ENCODE measurements around the gene CTNNB1. TPM values are rescaled to one million over a fixed set of nuclear protein-coding genes. Genes with fewer than 3 reads are reported as not detected.

CTNNB1 gene
- total RNA-seq, 2 donors from 2014 or later, result 317 to 595 TPM

DNA sequence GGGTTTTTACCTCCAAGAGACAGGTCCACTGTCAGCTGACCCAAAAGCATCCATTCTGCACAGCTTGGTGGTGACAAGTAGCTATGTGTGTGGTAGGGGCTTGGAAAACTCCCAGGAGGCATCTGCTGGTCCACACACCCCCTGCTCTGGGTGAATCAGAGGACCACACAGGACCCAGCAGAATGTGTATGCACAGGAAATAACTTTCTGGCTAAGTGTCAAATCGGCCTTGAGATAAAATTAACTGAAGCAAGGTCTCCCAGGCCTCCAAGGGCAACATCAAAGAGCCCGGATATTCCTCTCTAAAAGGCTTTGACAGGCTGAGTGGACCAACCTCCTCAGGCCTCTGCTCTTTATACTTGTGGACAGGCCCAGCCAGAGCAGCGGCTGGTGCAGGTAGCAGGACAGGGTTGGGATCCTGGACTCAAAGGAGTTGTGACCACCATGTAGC lies 66.5 kb downstream of the CTNNB1 start:
- no peaks in the 10 kb centered on the region for H3K27me3 ChIP-seq (replicated peaks; ENCODE audit: insufficient read depth)
- DNase-seq (ENCODE audit: low spot score), result no peak
- H3K4me3 ChIP-seq, result no peak overlapping the region
- H3K36me3 ChIP-seq, result no peaks in the 10 kb centered on the region
- H3K4me1 ChIP-seq (ENCODE audit: control insufficient read depth in 1 of 2, low read depth in 2 of 2), result no peaks in the 10 kb centered on the region
- ATAC-seq (ENCODE audit: insufficient number of reproducible peaks, low FRiP score, low read depth), result no peak
- H3K9me3 ChIP-seq, result no peaks in the 10 kb centered on the region
- TF ChIP-seq, protein P1, sequence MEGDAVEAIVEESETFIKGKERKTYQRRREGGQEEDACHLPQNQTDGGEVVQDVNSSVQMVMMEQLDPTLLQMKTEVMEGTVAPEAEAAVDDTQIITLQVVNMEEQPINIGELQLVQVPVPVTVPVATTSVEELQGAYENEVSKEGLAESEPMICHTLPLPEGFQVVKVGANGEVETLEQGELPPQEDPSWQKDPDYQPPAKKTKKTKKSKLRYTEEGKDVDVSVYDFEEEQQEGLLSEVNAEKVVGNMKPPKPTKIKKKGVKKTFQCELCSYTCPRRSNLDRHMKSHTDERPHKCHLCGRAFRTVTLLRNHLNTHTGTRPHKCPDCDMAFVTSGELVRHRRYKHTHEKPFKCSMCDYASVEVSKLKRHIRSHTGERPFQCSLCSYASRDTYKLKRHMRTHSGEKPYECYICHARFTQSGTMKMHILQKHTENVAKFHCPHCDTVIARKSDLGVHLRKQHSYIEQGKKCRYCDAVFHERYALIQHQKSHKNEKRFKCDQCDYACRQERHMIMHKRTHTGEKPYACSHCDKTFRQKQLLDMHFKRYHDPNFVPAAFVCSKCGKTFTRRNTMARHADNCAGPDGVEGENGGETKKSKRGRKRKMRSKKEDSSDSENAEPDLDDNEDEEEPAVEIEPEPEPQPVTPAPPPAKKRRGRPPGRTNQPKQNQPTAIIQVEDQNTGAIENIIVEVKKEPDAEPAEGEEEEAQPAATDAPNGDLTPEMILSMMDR (IDR thresholded peaks at IDR 0.05), result no peak
- no peak overlapping the region for H3K27ac ChIP-seq

DNA sequence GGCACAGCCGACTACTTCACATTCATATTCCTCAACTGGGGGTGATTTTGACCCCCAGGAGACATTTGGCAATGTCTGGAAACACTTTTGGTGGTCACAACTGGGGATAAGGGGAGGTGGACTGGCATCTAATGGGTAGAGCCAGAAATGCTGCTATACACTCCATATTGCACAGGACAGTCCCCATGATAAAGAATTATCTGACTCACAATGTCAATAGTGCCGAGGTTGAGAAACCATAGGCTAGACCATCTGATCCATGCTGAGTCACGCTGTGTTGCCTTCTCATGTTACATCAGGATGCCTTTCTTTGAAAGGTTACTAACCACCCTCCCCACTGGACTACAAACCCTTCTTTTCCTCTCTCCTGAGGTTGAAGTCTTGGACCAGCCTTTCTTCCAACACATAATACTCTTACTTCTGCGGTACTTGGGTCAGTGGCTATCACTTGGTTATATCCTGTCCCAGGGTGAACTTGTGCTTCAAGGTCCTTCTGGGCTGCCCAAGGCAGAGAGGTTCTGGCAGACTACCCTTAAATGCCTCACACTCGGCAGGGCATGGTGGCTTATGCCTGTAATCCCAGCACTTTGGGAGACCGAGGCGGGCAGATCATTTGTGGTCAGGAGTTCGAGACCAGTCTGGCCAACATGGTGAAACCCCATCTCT lies 68.8 kb downstream of the CTNNB1 start:
- DNase-seq (ENCODE audit: low spot score) (no peak), ATAC-seq (ENCODE audit: insufficient number of reproducible peaks, low FRiP score, low read depth) (no peak)
- Histone ChIP-seq H3K27ac (no peak overlapping the region), H3K4me3 (no peak overlapping the region), H3K27me3 (replicated peaks; ENCODE audit: insufficient read depth) (no peaks in the 10 kb centered on the region), H3K36me3 (no peaks in the 10 kb centered on the region), H3K9me3 (peaks cover 4% of the 10 kb centered on the region), H3K4me1 (ENCODE audit: control insufficient read depth in 1 of 2, low read depth in 2 of 2) (no peaks in the 10 kb centered on the region)
- TF ChIP-seq, protein P1 (IDR thresholded peaks at IDR 0.05), result no peak

DNA sequence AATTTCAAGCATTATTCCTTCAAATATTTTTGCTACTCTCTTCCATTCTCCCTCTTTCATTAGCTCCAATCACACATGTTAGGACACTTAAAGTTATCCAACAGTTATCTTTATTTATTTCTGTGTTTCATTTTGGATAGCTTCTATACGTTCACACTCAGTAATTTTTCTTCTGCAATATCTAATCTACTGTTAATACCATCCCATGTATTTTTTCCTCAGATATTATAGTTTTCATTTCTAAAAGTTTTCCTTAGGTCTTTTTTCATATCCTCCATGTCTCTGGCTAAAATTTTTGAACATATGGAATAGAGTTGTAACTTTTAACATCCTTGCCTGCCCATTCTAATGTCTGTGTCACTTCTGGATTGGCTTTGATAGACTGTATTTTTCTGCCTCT lies 73.4 kb downstream of the CTNNB1 start:
- TF ChIP-seq, protein P1 (IDR thresholded peaks at IDR 0.05), result no peak
- H3K9me3 ChIP-seq, result peaks cover 4% of the 10 kb centered on the region
- ATAC-seq (ENCODE audit: insufficient number of reproducible peaks, low FRiP score, low read depth) (no peak), DNase-seq (ENCODE audit: low spot score) (no peak)
- no peaks in the 10 kb centered on the region for H3K27me3 ChIP-seq (replicated peaks; ENCODE audit: insufficient read depth)
- no peaks in the 10 kb centered on the region for H3K36me3 ChIP-seq
- no peaks in the 10 kb centered on the region for H3K4me1 ChIP-seq (ENCODE audit: control insufficient read depth in 1 of 2, low read depth in 2 of 2)
- H3K4me3 ChIP-seq, result no peak overlapping the region
- no peak overlapping the region for H3K27ac ChIP-seq

DNA sequence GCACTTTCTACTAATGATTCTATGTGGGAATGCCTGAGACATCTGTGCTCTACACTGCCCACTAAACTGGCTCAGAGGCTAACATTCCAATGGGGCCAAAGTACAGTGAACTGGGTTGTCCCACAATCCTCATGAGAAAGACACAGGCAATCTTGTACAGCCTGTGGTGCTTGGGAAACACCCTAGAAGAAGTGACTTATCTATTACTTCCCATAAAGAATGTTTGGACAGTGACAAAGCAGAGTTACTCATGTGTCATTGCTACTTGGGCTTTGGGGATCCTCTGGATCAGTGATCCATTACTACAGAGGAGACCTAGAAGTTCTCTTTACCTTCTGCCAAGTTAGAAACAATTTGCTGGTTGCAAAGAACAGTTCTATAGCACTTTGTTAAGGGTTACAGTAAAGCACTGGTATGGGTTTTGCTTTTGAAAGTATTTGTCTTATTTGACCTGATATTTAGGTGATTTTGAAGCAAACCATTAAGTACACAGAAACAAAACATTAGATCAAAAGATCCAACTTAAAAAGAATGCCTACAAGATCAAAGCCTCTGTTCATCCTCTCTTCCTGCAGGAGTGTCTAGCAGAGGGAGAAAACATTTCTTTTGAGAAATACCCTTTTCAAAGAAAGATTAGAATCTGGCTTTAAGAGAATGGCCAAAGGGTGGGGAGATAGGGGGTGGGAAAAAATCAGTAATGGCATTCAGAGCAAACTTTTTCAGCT lies 75.8 kb downstream of the CTNNB1 start:
- no peaks in the 10 kb centered on the region for H3K4me1 ChIP-seq (ENCODE audit: control insufficient read depth in 1 of 2, low read depth in 2 of 2)
- no peak overlapping the region for H3K4me3 ChIP-seq
- DNase-seq (ENCODE audit: low spot score) (no peak), ATAC-seq (ENCODE audit: insufficient number of reproducible peaks, low FRiP score, low read depth) (no peak)
- no peaks in the 10 kb centered on the region for H3K36me3 ChIP-seq
- TF ChIP-seq, protein P1 (IDR thresholded peaks at IDR 0.05), result no peak
- H3K27ac ChIP-seq, result no peak overlapping the region
- H3K9me3 ChIP-seq, result peaks cover 4% of the 10 kb centered on the region
- H3K27me3 ChIP-seq (replicated peaks; ENCODE audit: insufficient read depth), result no peaks in the 10 kb centered on the region

DNA sequence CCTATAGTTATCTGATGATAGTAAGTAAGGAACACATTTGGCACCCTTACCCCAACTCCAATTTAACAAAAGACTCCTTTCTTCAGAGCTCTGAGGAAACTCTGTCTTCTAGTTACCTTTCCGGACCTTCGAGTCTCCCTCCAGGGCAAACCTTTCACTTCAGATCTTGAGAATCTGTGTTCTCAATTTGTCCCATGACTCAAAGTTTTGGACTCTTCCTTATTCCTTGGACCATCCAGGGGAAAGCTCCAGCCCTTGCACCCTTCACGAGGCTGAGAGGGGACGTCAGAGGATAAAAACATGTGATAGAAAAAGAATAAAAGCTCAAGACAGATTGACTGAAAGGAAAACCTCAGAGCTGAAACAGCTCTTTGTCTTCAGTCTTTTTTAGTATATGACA lies 76.9 kb downstream of the CTNNB1 start:
- peaks cover 4% of the 10 kb centered on the region for H3K9me3 ChIP-seq

More for the DNA sequence above, 76.9 kb downstream of the CTNNB1 start:
- H3K27ac ChIP-seq, result no peak overlapping the region
- H3K36me3 ChIP-seq, result no peaks in the 10 kb centered on the region
- ATAC-seq (ENCODE audit: insufficient number of reproducible peaks, low FRiP score, low read depth) (no peak), DNase-seq (ENCODE audit: low spot score) (no peak)
- no peak overlapping the region for H3K4me3 ChIP-seq
- H3K27me3 ChIP-seq (replicated peaks; ENCODE audit: insufficient read depth), result no peaks in the 10 kb centered on the region
- H3K4me1 ChIP-seq (ENCODE audit: control insufficient read depth in 1 of 2, low read depth in 2 of 2), result no peaks in the 10 kb centered on the region
- TF ChIP-seq, protein P1 (IDR thresholded peaks at IDR 0.05), result no peak

Measured in thoracic aorta (tissue), 2 donors.